DMS153 treated with DMSO at 0.1 percent for 48 hours (cell line): Measurements from ENCODE around the gene TSPAN16.

Experiments
- DNase-seq: peaks from one replicate; lab custom pipeline; 2025; ENCODE audit not compliant: unreplicated experiment; lab: John Stamatoyannopoulos, UW

Gene TSPAN16

DNA sequence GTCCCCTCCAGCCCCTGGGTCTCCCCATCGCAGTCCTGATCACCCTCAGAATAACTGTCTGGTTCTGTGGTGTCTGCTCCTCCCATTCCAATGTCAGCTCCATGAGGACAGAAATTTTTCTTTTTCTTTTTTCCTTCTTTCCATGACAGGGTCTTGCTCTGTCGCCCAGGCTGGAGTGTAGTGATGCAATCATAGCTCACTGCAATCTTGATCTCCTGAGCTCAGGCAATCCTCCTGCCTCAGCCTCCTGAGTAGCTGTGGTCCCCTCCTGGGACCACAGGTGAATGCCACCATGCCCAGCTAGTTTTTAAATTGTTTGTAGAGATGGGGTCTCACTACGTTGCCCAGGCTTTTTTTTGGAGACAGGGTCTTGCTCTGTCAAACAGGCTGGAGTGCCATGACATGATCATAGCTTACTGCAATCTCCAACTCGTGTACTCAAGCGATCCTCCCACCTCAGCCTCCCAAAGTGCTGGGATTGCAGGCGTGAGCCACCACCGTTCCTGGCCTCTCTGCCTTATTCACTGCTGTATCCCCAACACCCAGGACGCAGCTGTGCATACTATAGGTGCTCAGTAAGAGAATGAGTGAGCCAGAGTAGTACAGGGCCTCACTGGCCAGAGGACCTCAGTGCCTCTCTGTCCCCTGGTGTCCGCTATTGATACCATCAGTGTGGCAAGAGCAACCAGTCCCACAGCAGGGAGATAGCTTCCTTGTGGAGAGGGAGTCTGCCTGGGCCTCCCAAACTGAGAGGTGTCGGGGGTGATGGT is 28.5 kb upstream of the TSPAN16 start:
- DNase-seq, result no peak

DNA sequence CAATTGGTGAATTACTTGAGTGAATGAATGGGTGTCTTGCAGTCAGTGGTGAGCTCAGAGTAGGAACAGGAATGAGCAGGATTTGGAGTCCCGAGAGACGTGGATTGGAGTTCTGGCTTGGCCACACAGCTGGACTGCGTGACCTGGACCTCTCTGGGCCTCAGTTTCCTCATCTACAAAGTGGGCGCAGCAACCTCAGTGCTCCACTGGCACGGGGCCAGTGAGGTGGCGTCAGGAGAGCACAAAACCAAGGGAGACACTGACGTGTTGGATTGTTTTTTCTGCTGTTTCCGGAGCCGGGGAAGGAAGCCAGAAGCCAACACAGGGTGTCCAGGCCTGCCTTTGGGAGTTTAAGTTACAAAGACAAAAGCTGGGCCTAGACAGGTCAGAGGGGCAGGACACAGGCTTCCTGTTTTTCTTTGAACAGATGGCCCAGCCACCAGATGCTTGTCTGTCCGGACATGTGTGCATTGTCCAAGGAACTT is 27.1 kb upstream of the TSPAN16 start:
- peak; percentile 8 for DNase-seq

DNA sequence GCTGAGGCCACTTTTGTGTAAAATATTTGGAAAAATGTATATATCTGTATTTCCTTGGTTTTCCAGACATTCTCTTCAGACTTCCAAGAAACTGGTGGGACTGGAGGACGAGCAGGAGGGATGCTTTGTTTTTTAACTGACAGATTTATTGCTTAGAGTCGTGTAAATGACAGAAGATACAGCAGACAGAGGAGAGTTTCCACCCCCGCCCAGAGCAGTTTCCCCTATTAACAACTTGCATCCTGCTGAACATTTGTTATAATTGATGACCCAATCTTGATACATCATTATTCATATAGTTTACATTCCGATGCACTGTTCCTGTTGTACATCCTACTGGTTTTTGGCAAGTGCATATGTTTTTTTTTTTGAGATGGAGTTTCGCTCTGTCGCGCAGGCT is 26.6 kb upstream of the TSPAN16 start:
- no peak for DNase-seq

DNA sequence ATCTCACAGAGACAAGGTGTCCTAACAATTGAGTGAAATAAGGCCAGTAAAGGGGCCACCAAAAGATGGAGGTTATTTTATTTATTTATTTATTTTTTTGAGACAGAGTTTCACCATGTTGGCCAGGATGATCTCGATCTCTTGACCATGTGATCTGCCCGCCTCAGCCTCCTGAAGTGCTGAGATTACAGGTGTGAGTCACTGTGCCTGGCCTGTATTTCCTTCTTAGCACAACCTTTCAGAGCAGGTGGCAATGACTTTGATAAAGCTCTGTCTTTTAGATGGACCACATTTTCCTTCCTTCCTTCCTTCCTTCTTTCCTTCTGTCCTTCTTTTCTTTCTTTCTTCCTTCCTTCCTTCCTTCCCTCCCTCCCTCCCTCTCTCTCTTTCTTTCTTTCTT is 22.7 kb upstream of the TSPAN16 start:
- no peak for DNase-seq

DNA sequence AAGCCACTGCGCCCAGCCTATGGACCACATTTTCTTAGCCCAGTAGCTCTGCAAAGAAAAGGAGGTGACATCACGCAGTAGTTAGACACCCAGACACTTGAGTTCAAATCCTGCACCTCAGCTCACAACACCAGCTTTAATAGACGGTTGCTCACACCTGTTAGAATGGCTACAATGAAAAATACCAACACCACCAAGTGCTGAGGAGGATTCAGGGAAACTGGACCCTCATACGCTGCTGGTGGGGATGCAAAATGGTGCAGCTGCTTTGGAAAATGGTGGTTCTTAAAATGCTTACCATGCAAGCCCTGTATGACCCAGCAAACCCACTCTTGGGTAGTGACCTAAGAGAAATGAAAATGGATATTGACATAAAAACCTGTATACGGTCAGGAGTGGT is 22.0 kb upstream of the TSPAN16 start:
- DNase-seq, result no peak

DNA sequence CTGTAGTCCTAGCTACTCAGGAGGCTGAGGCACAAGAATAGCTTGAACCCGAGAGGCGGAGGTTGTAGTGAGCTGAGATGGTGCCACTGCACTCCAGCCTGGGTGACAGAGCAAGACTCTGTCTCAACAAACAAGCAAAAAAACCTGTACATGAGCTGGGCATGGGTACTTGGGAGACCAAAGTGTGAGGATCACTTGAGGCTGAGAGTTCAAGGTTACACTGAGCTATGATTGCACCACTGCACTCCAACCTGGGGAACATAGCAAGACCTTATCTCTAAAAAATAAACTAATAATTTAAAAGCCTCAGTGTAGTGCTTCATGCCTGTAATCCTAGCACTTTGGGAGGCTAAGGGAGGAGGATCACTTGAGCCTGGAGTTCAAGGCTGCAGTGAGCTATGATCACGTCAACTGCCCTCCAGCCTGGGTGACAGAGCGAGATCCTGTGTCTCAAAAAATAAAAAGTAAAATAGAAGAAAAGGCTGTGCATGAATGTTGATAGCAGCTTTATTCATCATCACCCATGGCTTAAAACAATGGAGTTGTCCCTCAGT is 21.4 kb upstream of the TSPAN16 start:
- DNase-seq, result no peak

DNA sequence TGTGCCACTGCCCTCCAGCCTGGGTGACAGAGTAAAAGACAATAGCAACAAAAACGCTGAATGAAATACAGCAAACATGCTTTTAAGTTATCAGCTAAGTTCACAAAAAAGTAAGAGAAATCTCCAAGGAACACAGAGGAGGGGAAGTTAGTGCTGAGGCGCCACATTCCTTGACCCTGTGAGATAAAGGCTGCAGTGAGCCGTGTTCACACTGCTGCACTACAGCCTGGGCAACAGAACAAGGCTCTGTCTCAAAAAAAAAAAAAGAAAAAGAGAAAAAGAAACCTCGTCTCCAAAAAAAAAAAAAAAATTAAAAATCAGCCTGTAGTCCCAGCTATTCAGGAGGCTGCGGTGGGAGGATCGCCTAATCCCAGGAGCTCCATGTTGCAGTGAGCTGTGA is 17.3 kb upstream of the TSPAN16 start:
- DNase-seq, result no peak

DNA sequence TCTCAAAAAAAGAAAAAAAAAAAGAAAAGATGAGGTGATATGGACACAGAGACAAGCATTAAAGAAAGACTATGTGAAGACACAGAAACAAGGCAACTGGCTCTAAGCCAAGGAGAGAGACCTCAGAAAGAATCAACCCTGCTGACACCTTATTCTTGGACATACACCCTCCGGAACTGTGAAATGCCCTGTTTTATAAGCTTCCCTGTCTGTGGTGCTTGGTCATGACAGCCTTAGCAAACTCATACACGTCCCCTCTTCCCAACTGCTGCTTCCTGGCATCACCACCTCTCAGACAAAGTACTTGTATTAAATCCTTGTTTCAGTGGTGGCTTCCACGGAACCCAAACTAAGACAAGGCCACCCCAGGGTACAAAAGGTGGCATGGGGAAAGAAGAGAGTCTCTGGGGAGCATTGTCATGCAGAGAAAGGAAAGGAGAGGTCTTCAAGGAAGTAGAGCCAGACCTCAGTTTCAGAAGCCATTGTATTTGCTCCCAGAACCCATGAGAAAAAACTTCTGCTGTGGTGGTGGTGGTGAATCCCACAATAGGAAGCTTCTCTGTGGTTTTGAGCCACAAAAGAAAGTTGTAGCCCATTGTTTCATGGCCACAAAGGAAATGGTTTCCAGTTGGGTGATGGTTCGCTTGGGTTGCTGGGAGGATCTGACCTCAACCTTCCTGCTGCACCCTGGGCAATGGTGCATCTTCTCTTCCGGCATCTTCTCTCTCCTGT is 16.3 kb upstream of the TSPAN16 start:
- DNase-seq, result no peak

DNA sequence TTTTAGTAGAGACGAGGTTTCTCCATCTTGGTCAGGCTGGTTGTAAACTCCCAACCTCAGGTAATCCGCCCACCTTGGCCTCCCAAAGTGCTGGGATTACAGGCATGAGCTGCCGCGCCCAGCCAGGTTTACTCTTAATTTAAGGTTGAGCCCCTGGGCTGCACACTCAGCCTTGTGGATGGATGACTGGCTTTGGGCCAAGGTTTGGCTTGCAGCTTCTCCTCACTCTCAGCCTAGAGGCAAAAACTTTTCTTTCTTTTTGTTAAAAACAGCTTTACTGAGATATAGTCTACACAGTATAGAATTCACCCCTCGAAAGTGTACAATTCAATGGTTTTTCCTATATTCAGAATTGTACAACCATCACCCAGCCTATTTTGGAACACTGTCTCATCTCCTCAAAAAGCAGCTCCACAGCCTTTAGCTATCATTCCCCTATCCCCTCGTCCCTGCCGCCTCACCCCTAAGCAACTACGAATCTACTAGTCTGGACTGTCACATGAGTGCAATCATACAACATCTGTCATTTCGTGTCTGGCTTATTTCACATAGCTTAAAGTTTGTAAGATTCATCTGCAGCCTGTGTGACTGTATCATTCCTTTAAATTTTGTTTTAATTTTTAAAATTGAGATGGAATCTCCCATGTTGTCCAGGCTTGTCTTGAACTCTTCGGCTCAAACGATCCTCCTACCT is 14.5 kb upstream of the TSPAN16 start:
- no peak for DNase-seq

DNA sequence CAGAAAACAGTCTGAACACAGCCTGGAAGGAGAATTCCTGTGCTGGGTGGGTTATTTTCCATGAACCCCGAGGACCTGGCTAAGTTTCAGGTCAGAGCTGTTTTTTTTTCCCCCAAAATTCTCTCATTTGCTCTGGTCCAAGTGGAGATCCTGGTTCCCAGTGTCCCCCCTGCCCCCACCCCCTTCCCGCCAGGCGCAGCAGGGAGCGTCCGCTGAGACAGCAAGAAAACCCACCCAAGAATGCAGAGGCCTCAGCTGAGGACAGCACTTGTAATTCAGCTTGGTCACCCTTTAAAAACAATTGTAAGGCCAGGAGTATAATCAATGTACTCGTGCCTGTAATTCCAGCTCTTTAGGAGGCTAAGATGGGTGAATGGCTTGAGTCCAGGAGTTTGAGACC is 11.4 kb upstream of the TSPAN16 start:
- no peak for DNase-seq

DNA sequence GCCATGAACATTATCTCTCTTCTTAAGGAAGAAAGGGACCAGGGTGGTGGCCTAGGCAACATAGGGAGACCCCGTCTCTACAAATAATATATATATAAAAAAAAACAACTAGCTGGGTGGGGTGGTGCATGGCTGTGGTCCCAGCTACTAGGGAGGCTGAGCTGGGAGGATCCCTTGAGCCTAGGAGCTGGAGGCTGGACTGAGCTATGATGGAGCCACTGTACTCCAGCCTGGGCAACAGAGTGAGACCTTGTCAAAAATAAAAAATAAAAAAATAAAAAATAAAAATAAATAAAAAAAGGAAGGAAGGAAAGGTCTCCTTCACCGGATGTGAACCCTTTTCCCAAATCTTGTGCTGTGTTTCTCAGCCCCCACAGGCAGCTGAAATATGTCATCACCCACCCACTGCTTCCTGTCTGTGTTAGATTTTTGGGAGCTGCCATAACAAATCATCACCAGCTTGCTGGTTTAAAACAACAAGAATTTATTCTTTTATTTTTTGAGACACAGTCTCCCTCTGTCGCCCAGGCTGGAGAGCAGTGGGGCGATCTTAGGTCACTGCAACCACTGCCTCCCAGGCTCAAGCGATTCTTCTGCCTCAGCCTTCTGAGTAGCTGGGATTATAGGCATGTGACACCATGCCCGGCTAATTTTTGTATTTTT is 9.5 kb upstream of the TSPAN16 start:
- no peak for DNase-seq

DNA sequence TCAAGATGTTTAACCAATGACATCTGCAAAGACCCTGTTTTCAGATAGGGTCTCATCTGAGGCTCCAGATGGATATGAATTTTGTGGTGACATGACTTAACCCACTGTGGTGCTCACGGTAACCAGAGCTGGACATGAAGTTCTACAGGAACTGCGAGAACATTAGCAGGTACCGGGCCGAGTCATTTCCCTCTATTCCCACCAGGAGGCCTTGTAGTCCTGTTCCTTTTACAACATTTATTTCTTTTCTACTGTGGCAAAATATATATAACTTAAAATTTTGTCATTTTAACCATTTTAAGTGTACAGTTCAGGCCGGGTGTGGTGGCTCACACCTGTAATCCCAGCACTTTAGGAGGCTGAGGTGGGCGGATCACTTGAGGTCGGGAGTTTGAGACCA is 7.6 kb upstream of the TSPAN16 start:
- no peak for DNase-seq

DNA sequence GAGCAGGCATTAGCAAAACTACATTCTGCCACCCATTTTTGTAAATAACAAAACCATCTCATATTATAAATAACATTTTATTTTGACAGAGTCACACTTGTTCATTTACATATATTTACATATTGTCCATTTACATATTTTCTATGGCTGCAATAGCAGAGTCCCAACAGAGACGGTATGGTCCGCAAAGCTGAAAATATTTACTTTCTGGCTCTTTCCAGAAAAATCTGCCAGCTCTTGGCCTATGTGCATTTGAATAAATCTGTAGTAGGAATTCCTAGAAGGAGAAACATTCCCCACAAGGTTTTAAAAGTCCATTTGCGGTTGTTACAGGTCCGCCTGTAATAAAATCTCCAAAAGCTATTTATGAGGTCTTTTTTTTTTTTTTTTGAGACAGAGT is 5.7 kb upstream of the TSPAN16 start:
- no peak for DNase-seq

DNA sequence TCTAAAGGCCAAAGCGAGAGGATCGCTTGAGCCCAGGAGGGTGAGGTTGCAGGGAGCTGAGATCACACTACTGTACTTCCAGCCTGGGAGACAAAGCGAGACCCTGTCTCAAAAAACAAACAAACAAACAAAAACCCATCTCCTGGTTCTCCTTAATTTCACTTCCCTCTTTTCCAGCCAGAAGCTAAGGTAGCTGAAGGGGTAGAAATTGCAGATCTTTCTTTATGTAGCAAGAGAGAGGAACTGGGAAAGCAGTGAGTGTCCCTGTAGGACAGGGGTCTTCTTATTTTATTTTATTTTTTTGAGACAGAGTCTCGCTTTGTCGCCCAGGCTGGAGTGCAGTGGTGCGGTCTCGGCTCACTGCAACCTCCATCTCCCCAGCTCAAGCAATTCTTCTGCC is 4.5 kb upstream of the TSPAN16 start:
- no peak for DNase-seq

DNA sequence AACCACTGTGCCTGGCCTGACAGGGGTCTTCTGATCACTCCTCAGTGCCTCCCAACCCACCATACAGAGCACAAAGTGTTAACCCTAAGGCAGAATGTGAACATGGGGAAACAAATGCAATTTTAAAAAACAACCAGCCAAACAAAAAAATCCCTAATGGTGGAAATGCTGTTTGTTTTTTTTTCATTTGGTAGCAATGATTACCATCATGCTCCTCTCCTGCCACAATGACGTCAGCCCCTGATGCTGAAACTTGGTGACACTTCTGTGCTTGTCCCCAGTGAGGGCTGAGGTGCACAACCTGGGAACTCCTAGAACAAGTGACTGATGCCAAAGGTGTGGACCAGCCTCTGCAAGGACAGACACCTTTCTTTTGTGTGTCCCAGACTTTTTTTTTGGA is 4.0 kb upstream of the TSPAN16 start:
- no peak for DNase-seq

DNA sequence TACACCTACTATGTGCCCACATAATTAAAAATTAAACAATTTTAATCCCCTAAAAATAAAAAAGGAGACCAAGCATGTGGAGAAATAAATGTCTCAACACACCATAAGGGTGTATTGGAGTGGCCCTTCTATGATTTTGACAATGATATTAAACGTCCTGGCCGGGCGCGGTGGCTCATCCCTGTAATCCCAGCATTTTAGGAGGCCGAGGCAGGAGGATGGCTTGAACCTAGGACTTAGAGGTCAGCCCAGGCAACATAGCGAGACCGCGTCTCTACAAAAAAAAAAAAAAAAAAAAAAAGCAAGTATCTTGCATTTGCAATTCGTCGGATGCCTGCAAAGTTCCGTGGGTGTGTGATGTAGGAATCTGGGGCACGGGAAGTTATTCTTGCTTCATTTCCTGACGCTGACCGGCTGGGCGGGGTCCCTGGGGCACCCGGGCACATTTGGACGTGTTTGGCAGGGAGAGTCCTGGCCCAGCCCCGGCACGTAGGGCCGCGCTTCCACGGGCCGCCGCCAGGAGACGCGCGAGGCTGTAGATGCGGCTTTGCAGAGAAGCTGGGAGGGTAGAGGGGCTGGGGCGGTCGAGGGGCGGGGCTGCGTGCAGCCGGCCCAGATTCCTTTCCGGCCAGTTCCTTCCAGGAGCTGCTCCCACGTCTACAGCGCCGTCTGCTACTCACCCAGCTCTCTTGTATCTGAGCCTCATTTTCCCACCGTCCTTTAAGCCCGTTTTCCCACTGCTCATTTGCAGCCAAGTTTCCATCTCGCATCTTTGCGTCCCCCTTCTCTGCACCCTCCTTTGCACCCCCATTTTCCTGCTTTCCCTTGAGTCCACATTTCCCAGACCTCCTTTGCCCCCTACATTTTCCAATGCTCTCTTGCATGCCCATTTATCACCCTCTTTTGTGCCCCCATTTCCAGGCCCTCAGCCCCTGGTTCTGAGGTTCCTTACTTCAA is 2.2 kb upstream of the TSPAN16 start:
- DNase-seq, result peak; percentile 88

DNA sequence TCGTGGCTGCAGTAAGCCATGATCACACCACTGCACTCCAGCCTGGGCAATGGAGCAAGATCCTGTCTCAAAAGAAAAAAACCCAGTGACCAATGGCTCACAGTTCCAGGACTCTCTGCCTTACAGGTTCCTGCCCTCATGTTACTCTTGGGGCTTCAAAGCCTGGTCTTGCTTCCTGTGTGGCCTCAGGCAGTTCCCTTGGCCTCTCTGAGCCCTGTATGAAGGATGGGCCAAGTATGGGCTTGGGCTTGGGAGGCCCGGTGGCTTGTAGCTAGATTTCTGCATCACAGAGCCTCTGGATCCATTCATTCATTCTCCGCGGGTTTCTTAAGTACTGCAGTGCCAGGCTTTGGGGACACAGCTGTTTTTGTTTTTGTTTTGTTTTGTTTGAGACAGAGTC is 780 bp upstream of the TSPAN16 start:
- DNase-seq, result no peak

DNA sequence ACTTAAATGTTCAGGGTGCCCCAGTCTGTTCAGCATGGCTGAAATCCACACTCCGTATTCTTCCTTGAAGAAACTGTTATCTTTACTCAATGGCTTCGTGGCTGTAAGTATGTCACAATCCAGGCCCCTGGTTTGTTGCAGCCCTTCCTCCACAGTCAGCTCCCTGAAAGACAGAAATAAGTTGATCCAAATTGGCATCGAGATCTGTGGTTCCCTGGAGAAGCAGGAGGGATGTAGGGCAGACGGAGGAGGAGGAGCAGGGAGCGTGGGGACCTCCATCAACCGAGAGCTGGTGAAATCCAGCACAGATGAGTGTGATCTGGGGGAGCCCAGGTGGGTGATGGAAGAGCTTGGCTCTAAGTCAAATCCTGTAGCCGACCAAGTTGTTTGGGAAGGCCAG is 304 bp downstream of the TSPAN16 start:
- DNase-seq, result no peak

DNA sequence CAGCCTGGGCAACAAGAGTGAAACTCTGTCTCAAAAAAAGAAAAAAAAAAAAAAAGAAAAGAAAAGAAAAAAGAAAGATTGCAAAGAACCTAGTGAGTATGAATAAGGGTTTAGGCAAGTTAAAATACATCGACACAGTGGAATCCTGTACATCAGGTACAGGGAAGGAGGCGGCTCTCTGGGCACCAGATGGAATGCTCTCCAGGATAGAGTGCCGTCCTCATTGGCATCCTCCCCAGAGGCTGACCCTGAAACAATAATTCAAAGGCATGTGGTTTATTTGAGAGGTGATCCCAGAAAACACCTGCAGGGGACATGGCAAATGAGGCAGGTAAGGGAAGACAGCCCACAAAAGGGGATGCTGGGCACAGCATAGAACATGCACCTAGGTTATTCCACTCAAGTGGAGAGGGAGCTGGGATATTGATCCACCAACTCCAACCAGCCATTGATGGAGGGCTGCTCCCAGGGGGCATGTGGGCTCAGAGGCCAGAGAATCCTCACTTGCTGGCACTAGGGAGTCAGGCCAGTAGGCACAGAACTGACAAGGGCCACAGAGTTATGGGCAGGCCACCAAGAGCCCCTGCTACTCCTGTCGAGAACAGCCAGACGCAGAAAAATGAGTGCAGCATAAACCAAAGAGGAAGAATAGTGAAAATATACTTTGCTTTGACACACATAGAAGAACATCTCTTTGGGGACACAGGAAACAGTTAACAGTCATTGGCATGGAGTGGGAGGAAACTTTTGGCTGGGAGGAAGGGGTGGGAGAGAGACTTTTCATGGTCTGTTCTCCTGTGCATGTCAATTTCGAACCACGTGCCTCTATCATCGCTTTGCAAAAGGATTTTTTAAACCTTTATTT is 4.2 kb downstream of the TSPAN16 start:
- no peak for DNase-seq
